Endothelial cell of umbilical vein (primary cell): Measurements from ENCODE around the gene ADAMTS17. TPM values are rescaled to one million over a fixed set of nuclear protein-coding genes. Genes with fewer than 3 reads are reported as not detected.

Source experiments
- BruUV-seq: library from RNA; stranded (reverse); fragments of 400-500 nt; replicated peaks from 2 replicates; lab custom pipeline; 2021; lab: Mats Ljungman, UMichigan
- CTCF ChIA-PET: fragments of 300-600, 350-600 bp; sonication (Branson Sonifier 250); formaldehyde crosslinking; loops from one replicate; lab custom pipeline; 2021; ENCODE audit warnings: antibody characterized with exemption, inconsistent platforms; lab: Charles Lee
- POLR2A ChIA-PET: fragments of 300-600, 350-600 bp; sonication (Branson Sonifier 250); formaldehyde crosslinking; loops from one replicate; lab custom pipeline; 2021; ENCODE audit warnings: antibody characterized with exemption, inconsistent platforms; lab: Charles Lee
- DNase-seq: peaks from one replicate; pipeline ENCODE4 v3.0.0-alpha.2; 2011; ENCODE audit warnings: low read depth, low spot score
- FAIRE-seq: peaks from 2 replicates; lab custom pipeline; 2011; peaks lifted over from hg19 to GRCh38; lab: Jason Lieb, UNC
- H2AFZ ChIP-seq: 2 replicates; pipeline ENCODE4 v1.6.0; 2012; ENCODE audit warnings: low read depth, low read length, control low read depth, inconsistent platforms
- H3K27ac ChIP-seq: 2 replicates; pipeline ENCODE4 v1.5.1; 2011; ENCODE audit warnings: low read depth, mild to moderate bottlenecking, control low read depth, low read length, moderate library complexity; ENCODE audit not compliant: insufficient read depth
- H3K27me3 ChIP-seq, 2 experiments: 2 replicates each; pipeline versions ENCODE4 v1.6.0 to v1.6.1; 2011; ENCODE audit warnings: low read length in 2 of 2, mixed read lengths in 1 of 2; ENCODE audit not compliant: control insufficient read depth in 2 of 2, insufficient read depth in 2 of 2
- H3K36me3 ChIP-seq, 2 experiments: 2 replicates in 1 of 2; 3 replicates in 1 of 2; pipeline ENCODE4 v1.5.1; 2011; ENCODE audit warnings: low read length in 2 of 2, mild to moderate bottlenecking in 1 of 2, moderate library complexity in 1 of 2; ENCODE audit not compliant: control insufficient read depth in 2 of 2, insufficient read depth in 2 of 2; ENCODE audit errors: extremely low read depth in 1 of 2
- H3K4me1 ChIP-seq: 3 replicates; pipeline ENCODE4 v1.5.1; 2011; ENCODE audit warnings: mild to moderate bottlenecking, low read length; ENCODE audit not compliant: control insufficient read depth, insufficient read depth; ENCODE audit errors: extremely low read depth
- H3K4me2 ChIP-seq: 2 replicates; pipeline ENCODE4 v1.6.1; 2011; ENCODE audit warnings: low read length, control low read depth, mixed read lengths; ENCODE audit not compliant: insufficient read depth
- H3K4me3 ChIP-seq, 3 experiments: fragments of 200-600 bp in 1 of 3; sonication (generic), shearing (Covaris generic) in 1 of 3; replicated peaks in 1 of 3; 2 replicates each; pipeline ENCODE4 v1.5.1; 2011 to 2016; ENCODE audit warnings: control low read depth in 3 of 3, low read length in 3 of 3, mild to moderate bottlenecking in 2 of 3, inconsistent platforms in 1 of 3, low read depth in 1 of 3, moderate library complexity in 1 of 3; ENCODE audit not compliant: insufficient read depth in 1 of 3
- H3K79me2 ChIP-seq: 2 replicates; pipeline ENCODE4 v1.6.0; 2012; ENCODE audit warnings: low read length, inconsistent platforms; ENCODE audit not compliant: control insufficient read depth, insufficient read depth
- H3K9ac ChIP-seq: replicated peaks from 2 replicates; pipeline ENCODE3; 2011; ENCODE audit warnings: low read length, control low read depth; ENCODE audit not compliant: insufficient read depth; ENCODE audit errors: extremely low read depth
- H3K9me1 ChIP-seq: replicated peaks from 3 replicates; pipeline ENCODE4 v1.6.0; 2011; ENCODE audit warnings: mild to moderate bottlenecking, low read length; ENCODE audit not compliant: control insufficient read depth, insufficient read depth; ENCODE audit errors: extremely low read depth
- H3K9me3 ChIP-seq: replicated peaks from 2 replicates; pipeline ENCODE4 v1.5.1; 2012; ENCODE audit warnings: low read length, inconsistent platforms; ENCODE audit not compliant: control insufficient read depth, insufficient read depth
- H4K20me1 ChIP-seq: replicated peaks from 2 replicates; pipeline ENCODE3; 2011; ENCODE audit warnings: mild to moderate bottlenecking, low read length; ENCODE audit not compliant: control insufficient read depth, insufficient read depth; ENCODE audit errors: extremely low read depth
- EZH2 ChIP-seq: IDR thresholded peaks from 2 replicates; pipeline ENCODE4 v1.6.1; 2012; ENCODE audit warnings: borderline replicate concordance, low read depth, mild to moderate bottlenecking, moderate library complexity, low read length, inconsistent platforms; ENCODE audit not compliant: severe bottlenecking
- FOS ChIP-seq: IDR thresholded peaks from 2 replicates; pipeline ENCODE4 v1.6.1; 2011; ENCODE audit warnings: mild to moderate bottlenecking, low read length, moderate library complexity, borderline replicate concordance; ENCODE audit not compliant: insufficient read depth
- GATA2 ChIP-seq: IDR thresholded peaks from 2 replicates; pipeline ENCODE4 v1.7.0; 2011; ENCODE audit warnings: low read depth, mild to moderate bottlenecking, moderate library complexity, mixed read lengths, low read length; ENCODE audit not compliant: insufficient read length, insufficient read depth
- JUN ChIP-seq: IDR thresholded peaks from 2 replicates; pipeline ENCODE4 v1.6.1; 2011; ENCODE audit warnings: borderline replicate concordance, low read depth; ENCODE audit not compliant: insufficient read length, insufficient read depth
- MYC ChIP-seq: IDR thresholded peaks from one replicate; pipeline ENCODE4 v1.6.1; 2011; ENCODE audit warnings: mild to moderate bottlenecking, low read depth, low read length
- POLR2A ChIP-seq: IDR thresholded peaks from 2 replicates; pipeline ENCODE4 v1.6.1; 2012; ENCODE audit warnings: low read depth, mild to moderate bottlenecking, control low read depth, low read length
- POLR2AphosphoS5 ChIP-seq: IDR thresholded peaks from 2 replicates; pipeline ENCODE4 v1.6.1; 2012; ENCODE audit warnings: low read depth, mild to moderate bottlenecking, control low read depth, low read length, moderate library complexity; ENCODE audit not compliant: insufficient read depth
- dilution Hi-C: fragments of 300-500 bp; cut with MboI; formaldehyde crosslinking; loops from one replicate; pipeline ENCODE4 v1.15.0; 2019; ENCODE audit warnings: low sequenced_read_pairs; ENCODE audit not compliant: extremely low pct_ligation_motif_present
- intact Hi-C: fragments of 100-400 bp; cut with micrococcal nuclease; formaldehyde crosslinking; loops from one replicate; pipeline ENCODE4 v1.10.0; 2022
- polyA plus RNA-seq, 4 experiments: library from polyadenylated mRNA; depleted of rRNA in 3 of 4; stranded (reverse) in 3 of 4; unstranded in 1 of 4; fragments of >200 nt; gene quantifications; 2 replicates each; pipeline versions ENCODE4 v1.2.1 to v1.2.3, GENCODE V29; 2011 to 2012; ENCODE audit warnings: missing spikeins in 1 of 4
- total RNA-seq: library from RNA; stranded (reverse); gene quantifications from 2 replicates; pipeline ENCODE4 v1.2.3, GENCODE V29; 2021
- TF ChIP-seq, protein P1 (sequence below): IDR thresholded peaks from 2 replicates; pipeline ENCODE4 v1.6.1; 2011; ENCODE audit not compliant: insufficient read depth, insufficient read length
- TF ChIP-seq, protein P2 (sequence below), 2 donors: IDR thresholded peaks; 1 replicate in 1 of 2; 2 replicates in 1 of 2; pipeline ENCODE4 v1.5.1; 2011; ENCODE audit warnings: low read length in 2 of 2, mild to moderate bottlenecking in 2 of 2, moderate library complexity in 2 of 2, control low read depth in 1 of 2, inconsistent platforms in 1 of 2, low read depth in 1 of 2; ENCODE audit not compliant: insufficient read depth in 1 of 2; ENCODE audit errors: extremely low read depth in 1 of 2

The ADAMTS17 gene
- total and polyA plus RNA-seq, 2 donors (not counting 3 experiments of a cell fraction or from before 2014, with no cell fraction given) = 0.12 TPM; not detected in 1

DNA sequence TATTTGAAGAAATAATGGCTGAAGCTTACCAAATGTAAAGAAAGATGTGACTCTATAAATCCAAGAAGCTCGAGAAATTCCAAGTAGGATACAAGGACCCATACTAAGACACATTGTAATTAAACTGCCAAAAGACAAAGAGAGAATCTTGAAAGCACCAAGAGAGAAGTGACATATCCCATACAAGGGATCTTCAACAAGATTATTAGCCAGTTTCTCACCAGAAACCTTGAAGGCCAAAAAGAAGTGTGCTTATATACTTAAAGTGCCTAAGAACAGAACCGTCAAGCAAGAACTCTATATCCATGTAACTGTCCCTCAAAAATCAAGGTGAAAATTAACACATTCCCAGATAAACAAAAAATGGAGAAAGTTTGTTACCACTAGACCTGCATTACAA lies 220.5 kb downstream of the ADAMTS17 start:
- Histone ChIP-seq H3K9me1 (no peaks in the 10 kb centered on the region), H3K27me3 (no peaks in the 10 kb centered on the region), H3K4me1 (no peaks in the 10 kb centered on the region), H3K27ac (no peak overlapping the region), H2AFZ (no peak overlapping the region), H3K36me3 (no peaks in the 10 kb centered on the region), H3K9ac (no peak overlapping the region), H3K79me2 (no peaks in the 10 kb centered on the region), H4K20me1 (no peaks in the 10 kb centered on the region), H3K9me3 (no peaks in the 10 kb centered on the region), H3K4me2 (no peak overlapping the region), H3K4me3 (no peak overlapping the region)
- dilution Hi-C loops (no loop called here), intact Hi-C loops (no loop called here)
- TF ChIP-seq, protein P1, sequence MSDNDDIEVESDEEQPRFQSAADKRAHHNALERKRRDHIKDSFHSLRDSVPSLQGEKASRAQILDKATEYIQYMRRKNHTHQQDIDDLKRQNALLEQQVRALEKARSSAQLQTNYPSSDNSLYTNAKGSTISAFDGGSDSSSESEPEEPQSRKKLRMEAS = no peak
- TF ChIP-seq POLR2A (no peak), EZH2 (no peak), MYC (no peak), GATA2 (no peak), POLR2AphosphoS5 (no peak), FOS (no peak), JUN (no peak)
- TF ChIP-seq, protein P2, sequence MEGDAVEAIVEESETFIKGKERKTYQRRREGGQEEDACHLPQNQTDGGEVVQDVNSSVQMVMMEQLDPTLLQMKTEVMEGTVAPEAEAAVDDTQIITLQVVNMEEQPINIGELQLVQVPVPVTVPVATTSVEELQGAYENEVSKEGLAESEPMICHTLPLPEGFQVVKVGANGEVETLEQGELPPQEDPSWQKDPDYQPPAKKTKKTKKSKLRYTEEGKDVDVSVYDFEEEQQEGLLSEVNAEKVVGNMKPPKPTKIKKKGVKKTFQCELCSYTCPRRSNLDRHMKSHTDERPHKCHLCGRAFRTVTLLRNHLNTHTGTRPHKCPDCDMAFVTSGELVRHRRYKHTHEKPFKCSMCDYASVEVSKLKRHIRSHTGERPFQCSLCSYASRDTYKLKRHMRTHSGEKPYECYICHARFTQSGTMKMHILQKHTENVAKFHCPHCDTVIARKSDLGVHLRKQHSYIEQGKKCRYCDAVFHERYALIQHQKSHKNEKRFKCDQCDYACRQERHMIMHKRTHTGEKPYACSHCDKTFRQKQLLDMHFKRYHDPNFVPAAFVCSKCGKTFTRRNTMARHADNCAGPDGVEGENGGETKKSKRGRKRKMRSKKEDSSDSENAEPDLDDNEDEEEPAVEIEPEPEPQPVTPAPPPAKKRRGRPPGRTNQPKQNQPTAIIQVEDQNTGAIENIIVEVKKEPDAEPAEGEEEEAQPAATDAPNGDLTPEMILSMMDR (IDR thresholded peaks at IDR 0.05; ENCODE audit: extremely low read depth in 1 of 2, insufficient read depth in 1 of 2, low read depth in 1 of 2, low read length in 2 of 2) = no peak
- POLR2A ChIA-PET = no interaction called here
- CTCF ChIA-PET = no interaction called here
- BruUV-seq = no TSS peak
- no peak for FAIRE-seq
- DNase-seq = no peak
